Esophagus (tissue), 2 donors: ENCODE data around the gene DNAH7. TPM values are rescaled to one million over a fixed set of nuclear protein-coding genes. Genes with fewer than 3 reads are reported as not detected.

Experiments
- H3K27ac ChIP-seq, 2 donors: one replicate each; pipeline ENCODE4 v1.5.1; 2013; ENCODE audit warnings: low read depth in 2 of 2, mild to moderate bottlenecking in 2 of 2, inconsistent platforms in 1 of 2, low read length in 1 of 2, moderate library complexity in 1 of 2
- H3K27me3 ChIP-seq, 2 donors: one replicate each; pipeline ENCODE4 v1.6.1; 2013; ENCODE audit warnings: low read length in 2 of 2, control low read depth in 1 of 2, mild to moderate bottlenecking in 1 of 2; ENCODE audit not compliant: insufficient read depth in 2 of 2, control insufficient read depth in 1 of 2
- H3K36me3 ChIP-seq, 2 donors: one replicate each; pipeline ENCODE4 v1.6.1; 2013; ENCODE audit warnings: low read length in 1 of 2; ENCODE audit not compliant: control insufficient read depth in 2 of 2, insufficient read depth in 2 of 2
- H3K4me1 ChIP-seq, 2 donors: one replicate each; pipeline ENCODE4 v1.6.1; 2013; ENCODE audit warnings: low read length in 1 of 2; ENCODE audit not compliant: control insufficient read depth in 2 of 2, insufficient read depth in 2 of 2
- H3K4me3 ChIP-seq, 2 donors: one replicate each; pipeline ENCODE4 v1.5.1; 2013; ENCODE audit warnings: low read length in 2 of 2, mild to moderate bottlenecking in 2 of 2, low read depth in 1 of 2, moderate library complexity in 1 of 2
- H3K9me3 ChIP-seq, 2 donors: one replicate each; pipeline ENCODE4 v1.6.1; 2013; ENCODE audit warnings: mild to moderate bottlenecking in 2 of 2, low read depth in 1 of 2, low read length in 1 of 2, moderate library complexity in 1 of 2; ENCODE audit not compliant: control insufficient read depth in 2 of 2, insufficient read depth in 1 of 2
- WGBS, 2 donors: extraction: QIAGEN DNeasy Blood & Tissue Kit; methylation state at CpG; one replicate each; pipeline ENCODE4 v1.1.7; 2013; 5-methylcytosine and 5-hydroxymethylcytosine counted together
- polyA plus RNA-seq, 2 donors: library from polyadenylated mRNA; stranded (reverse); fragments of 200-250 nt; gene quantifications; one replicate each; pipeline ENCODE4 v1.2.3, GENCODE V29; 2013
- donor health status: healthy with polysubstance abuse.
- donor health status: Bipolar disorder and iron deficiency.

Gene DNAH7
- polyA plus RNA-seq, 2 donors = 0.06 to 0.09 TPM

GRCh38 chr2:196079052-196079451 lies 10.4 kb upstream of the DNAH7 start:
- no peaks in the 10 kb centered on the region for H3K9me3 ChIP-seq
- H3K4me1 ChIP-seq = no peaks in the 10 kb centered on the region
- H3K27ac ChIP-seq = no peak overlapping the region

GRCh38 chr2:196077821-196078220 lies 9.2 kb upstream of the DNAH7 start:
- Histone ChIP-seq H3K36me3 (no peaks in the 10 kb centered on the region), H3K4me3 (no peak overlapping the region), H3K27me3 (no peaks in the 10 kb centered on the region), H3K27ac (no peak overlapping the region), H3K9me3 (no peaks in the 10 kb centered on the region), H3K4me1 (no peaks in the 10 kb centered on the region)
- 49 to 54% methylated on average over 2 of the region's 2 CpGs for WGBS, 2 donors

More at GRCh38 chr2:196079052-196079451, 10.4 kb upstream of the DNAH7 start:
- H3K36me3 ChIP-seq = no peaks in the 10 kb centered on the region
- 57 to 73% methylated on average over 1 of the region's 1 CpG for WGBS, 2 donors
- no peaks in the 10 kb centered on the region for H3K27me3 ChIP-seq
- H3K4me3 ChIP-seq = no peak overlapping the region

GRCh38 chr2:196076778-196077568 lies 8.3 kb upstream of the DNAH7 start:
- 64 to 69% methylated on average over 5 of the region's 5 CpGs for WGBS, 2 donors
- no peaks in the 10 kb centered on the region for H3K27me3 ChIP-seq
- no peak overlapping the region for H3K27ac ChIP-seq
- H3K36me3 ChIP-seq = no peaks in the 10 kb centered on the region
- H3K4me3 ChIP-seq = no peak overlapping the region
- H3K9me3 ChIP-seq = no peaks in the 10 kb centered on the region
- H3K4me1 ChIP-seq = no peaks in the 10 kb centered on the region

- WGBS, 2 donors = 0 to 1% methylated on average over 1 of the region's 1 CpG
- H3K27me3 ChIP-seq = no peaks in the 10 kb centered on the region
- no peak overlapping the region for H3K4me3 ChIP-seq
- H3K4me1 ChIP-seq = no peaks in the 10 kb centered on the region
- no peaks in the 10 kb centered on the region for H3K9me3 ChIP-seq
- H3K36me3 ChIP-seq = no peaks in the 10 kb centered on the region
- H3K27ac ChIP-seq = no peak overlapping the region
These were observed 6.6 kb upstream of the DNAH7 start for GRCh38 chr2:196075196-196075595.

- H3K27me3 ChIP-seq = no peaks in the 10 kb centered on the region
- no peak overlapping the region for H3K4me3 ChIP-seq
- no peak overlapping the region for H3K27ac ChIP-seq
- no peaks in the 10 kb centered on the region for H3K36me3 ChIP-seq
- no peaks in the 10 kb centered on the region for H3K4me1 ChIP-seq
- no peaks in the 10 kb centered on the region for H3K9me3 ChIP-seq
These were observed 6.0 kb upstream of the DNAH7 start for GRCh38 chr2:196074631-196075030.

GRCh38 chr2:196073521-196073920 lies 4.9 kb upstream of the DNAH7 start:
- no peaks in the 10 kb centered on the region for H3K36me3 ChIP-seq
- H3K27me3 ChIP-seq = no peaks in the 10 kb centered on the region
- no peaks in the 10 kb centered on the region for H3K4me1 ChIP-seq
- no peak overlapping the region for H3K4me3 ChIP-seq
- H3K9me3 ChIP-seq = no peaks in the 10 kb centered on the region
- no peak overlapping the region for H3K27ac ChIP-seq
- 30 to 35% methylated on average over 2 of the region's 2 CpGs for WGBS, 2 donors

- Histone ChIP-seq H3K4me1 (no peaks in the 10 kb centered on the region), H3K4me3 (no peak overlapping the region)
- WGBS, 2 donors = 11 to 21% methylated on average over 3 of the region's 3 CpGs
These were observed 1.6 kb downstream of the DNAH7 start for GRCh38 chr2:196067088-196067382.

GRCh38 chr2:196066291-196067087 lies 2.1 kb downstream of the DNAH7 start:
- no peaks in the 10 kb centered on the region for H3K36me3 ChIP-seq
- WGBS, 2 donors = 44 to 51% methylated on average over 3 of the region's 3 CpGs
- no peak overlapping the region for H3K4me3 ChIP-seq
- H3K27ac ChIP-seq = no peak overlapping the region
- no peaks in the 10 kb centered on the region for H3K4me1 ChIP-seq
- H3K27me3 ChIP-seq = no peaks in the 10 kb centered on the region
- no peaks in the 10 kb centered on the region for H3K9me3 ChIP-seq

More at GRCh38 chr2:196067088-196067382, 1.6 kb downstream of the DNAH7 start:
- no peaks in the 10 kb centered on the region for H3K9me3 ChIP-seq
- no peak overlapping the region for H3K27ac ChIP-seq
- H3K36me3 ChIP-seq = no peaks in the 10 kb centered on the region
- no peaks in the 10 kb centered on the region for H3K27me3 ChIP-seq

GRCh38 chr2:196063773-196064172 lies 4.9 kb downstream of the DNAH7 start:
- Histone ChIP-seq H3K36me3 (no peaks in the 10 kb centered on the region), H3K4me1 (no peaks in the 10 kb centered on the region), H3K27me3 (no peaks in the 10 kb centered on the region), H3K27ac (no peak overlapping the region), H3K4me3 (no peak overlapping the region), H3K9me3 (no peaks in the 10 kb centered on the region)
- WGBS, 2 donors = 84 to 85% methylated on average over 5 of the region's 5 CpGs
